H1 (cell line): Measurements from ENCODE around the gene DUS1L. TPM values are rescaled to one million over a fixed set of nuclear protein-coding genes. Genes with fewer than 3 reads are reported as not detected.

Source experiments
- CTCF ChIA-PET: fragments of 300-600 bp; sonication (Branson Sonifier 250); formaldehyde crosslinking; loops from one replicate; lab custom pipeline; 2021; ENCODE audit not compliant: partially characterized antibody; lab: Charles Lee
- POLR2A ChIA-PET: fragments of 300-600 bp; sonication (Branson Sonifier 250); formaldehyde crosslinking; loops from one replicate; lab custom pipeline; 2021; ENCODE audit warnings: inconsistent platforms; ENCODE audit not compliant: partially characterized antibody; lab: Charles Lee
- DNase-seq, 2 experiments: peaks; one replicate each; pipeline versions ENCODE4 v3.0.0 to v3.0.0-alpha.2; 2010 to 2022; ENCODE audit warnings: low spot score in 2 of 2, low read depth in 1 of 2, mixed read lengths in 1 of 2
- FAIRE-seq: peaks from 2 replicates; lab custom pipeline; 2011; peaks lifted over from hg19 to GRCh38; lab: Jason Lieb, UNC
- H2AFZ ChIP-seq: 2 replicates; pipeline ENCODE4 v1.8.1; 2012; ENCODE audit warnings: low read length, inconsistent platforms
- H2AK5ac ChIP-seq: 2 replicates; pipeline ENCODE4 v1.6.1; 2013; ENCODE audit warnings: low read depth, low read length
- H2BK120ac ChIP-seq: replicated peaks from 2 replicates; pipeline ENCODE3; 2013; ENCODE audit warnings: low read depth, low read length, inconsistent platforms
- H2BK12ac ChIP-seq: 2 replicates; pipeline ENCODE4 v1.6.1; 2013; ENCODE audit warnings: low read depth, low read length
- H2BK15ac ChIP-seq: 2 replicates; pipeline ENCODE4 v1.6.1; 2013; ENCODE audit warnings: low read length
- H2BK20ac ChIP-seq: 2 replicates; pipeline ENCODE4 v1.6.1; 2013; ENCODE audit warnings: low read length
- H2BK5ac ChIP-seq: 2 replicates; pipeline ENCODE4 v1.6.1; 2013; ENCODE audit warnings: low read depth, low read length
- H3K14ac ChIP-seq: 2 replicates; pipeline ENCODE4 v1.6.1; 2013; ENCODE audit warnings: inconsistent platforms; ENCODE audit not compliant: insufficient read length
- H3K18ac ChIP-seq: 2 replicates; pipeline ENCODE4 v1.6.1; 2013; ENCODE audit warnings: low read length; ENCODE audit errors: extremely low read depth
- H3K23ac ChIP-seq: 2 replicates; pipeline ENCODE4 v1.6.1; 2013; ENCODE audit warnings: inconsistent platforms; ENCODE audit not compliant: insufficient read length
- H3K23me2 ChIP-seq: 2 replicates; pipeline ENCODE4 v1.6.1; 2013; ENCODE audit warnings: low read depth, low read length
- H3K27ac ChIP-seq: 2 replicates; pipeline ENCODE4 v1.6.1; 2011; ENCODE audit warnings: low read depth, low read length, inconsistent platforms
- H3K27me3 ChIP-seq, 4 experiments: replicated peaks in 1 of 4; 1 replicate in 1 of 4; 2 replicates in 3 of 4; pipeline versions ENCODE4 v1.6.1 to v1.8.1; 2011 to 2013; ENCODE audit warnings: low read length in 3 of 4, mild to moderate bottlenecking in 3 of 4, inconsistent platforms in 2 of 4, mixed read lengths in 2 of 4, moderate library complexity in 1 of 4; ENCODE audit not compliant: control insufficient read depth in 3 of 4, insufficient read depth in 3 of 4; ENCODE audit errors: extremely low read depth in 1 of 4
- H3K36me3 ChIP-seq, 4 experiments: 2 replicates each; pipeline versions ENCODE4 v1.6.1 to v1.8.1; 2011 to 2013; ENCODE audit warnings: mild to moderate bottlenecking in 4 of 4, low read length in 3 of 4, moderate library complexity in 2 of 4, control low read depth in 1 of 4, inconsistent platforms in 1 of 4; ENCODE audit not compliant: insufficient read depth in 4 of 4, control insufficient read depth in 2 of 4
- H3K4ac ChIP-seq: replicated peaks from 2 replicates; pipeline ENCODE3; 2013; ENCODE audit warnings: low read length, low read depth, mixed read lengths, inconsistent platforms; ENCODE audit not compliant: insufficient read length
- H3K4me1 ChIP-seq, 4 experiments: replicated peaks in 1 of 4; 1 replicate in 1 of 4; 2 replicates in 3 of 4; pipeline versions ENCODE4 v1.6.1 to v1.8.1; 2011 to 2013; ENCODE audit warnings: low read length in 3 of 4, inconsistent platforms in 2 of 4, mixed read lengths in 1 of 4; ENCODE audit not compliant: insufficient read depth in 4 of 4, control insufficient read depth in 3 of 4
- H3K4me2 ChIP-seq, 2 experiments: 2 replicates each; pipeline versions ENCODE4 v1.6.1 to v1.8.1; 2011 to 2013; ENCODE audit warnings: low read depth in 2 of 2, low read length in 2 of 2, control low read depth in 1 of 2, inconsistent platforms in 1 of 2, mild to moderate bottlenecking in 1 of 2; ENCODE audit not compliant: insufficient read depth in 1 of 2
- H3K4me3 ChIP-seq, 4 experiments: fragments of 200-600, 300-600 bp in 1 of 4; sonication (generic), shearing (Covaris generic), sonication (Bioruptor Twin) in 1 of 4; 2 replicates each; pipeline versions ENCODE4 v1.5.1 to v1.8.1; 2011 to 2016; ENCODE audit warnings: low read length in 4 of 4, low read depth in 3 of 4, control low read depth in 2 of 4, inconsistent platforms in 2 of 4, mild to moderate bottlenecking in 2 of 4, mixed read lengths in 1 of 4, moderate library complexity in 1 of 4; ENCODE audit not compliant: insufficient read depth in 2 of 4; ENCODE audit errors: extremely low read depth in 1 of 4
- H3K56ac ChIP-seq: replicated peaks from 2 replicates; pipeline ENCODE3; 2013; ENCODE audit warnings: low read depth, mild to moderate bottlenecking, mixed read lengths, low read length, inconsistent platforms; ENCODE audit not compliant: insufficient read length
- H3K79me1 ChIP-seq: 2 replicates; pipeline ENCODE4 v1.6.1; 2013; ENCODE audit warnings: low read depth, low read length, control low read depth
- H3K79me2 ChIP-seq, 2 experiments: 2 replicates each; pipeline versions ENCODE4 v1.6.1 to v1.8.1; 2012 to 2013; ENCODE audit warnings: low read length in 2 of 2, mild to moderate bottlenecking in 2 of 2, inconsistent platforms in 1 of 2; ENCODE audit not compliant: insufficient read depth in 2 of 2, control insufficient read depth in 1 of 2
- H3K9ac ChIP-seq, 4 experiments: replicated peaks in 1 of 4; 1 replicate in 1 of 4; 2 replicates in 3 of 4; pipeline versions ENCODE4 v1.6.1 to v1.8.1; 2011 to 2013; ENCODE audit warnings: low read depth in 3 of 4, low read length in 3 of 4, control low read depth in 2 of 4, mild to moderate bottlenecking in 2 of 4, moderate library complexity in 2 of 4, inconsistent platforms in 1 of 4; ENCODE audit errors: extremely low read depth in 1 of 4
- H3K9me3 ChIP-seq, 2 experiments: 2 replicates each; pipeline versions ENCODE4 v1.6.1 to v1.8.1; 2012 to 2013; ENCODE audit warnings: mild to moderate bottlenecking in 2 of 2, moderate library complexity in 2 of 2, control low read depth in 1 of 2, inconsistent platforms in 1 of 2, low read depth in 1 of 2, low read length in 1 of 2, mixed read lengths in 1 of 2; ENCODE audit not compliant: insufficient read depth in 2 of 2
- H4K20me1 ChIP-seq, 2 experiments: replicated peaks in 1 of 2; 2 replicates each; pipeline versions ENCODE3 to v1.8.1; 2011 to 2013; ENCODE audit warnings: inconsistent platforms in 2 of 2, low read length in 2 of 2, mild to moderate bottlenecking in 1 of 2; ENCODE audit not compliant: insufficient read depth in 2 of 2, control insufficient read depth in 1 of 2
- H4K5ac ChIP-seq: 2 replicates; pipeline ENCODE4 v1.6.1; 2013; ENCODE audit warnings: low read length, low read depth, mixed read lengths, inconsistent platforms; ENCODE audit not compliant: insufficient read length
- H4K8ac ChIP-seq: 2 replicates; pipeline ENCODE4 v1.8.0; 2013; ENCODE audit warnings: mild to moderate bottlenecking, moderate library complexity, low read length, inconsistent platforms; ENCODE audit not compliant: insufficient read depth; ENCODE audit errors: extremely low read depth
- H4K91ac ChIP-seq: replicated peaks from 2 replicates; pipeline ENCODE3; 2013; ENCODE audit warnings: low read length, mixed read lengths, inconsistent platforms; ENCODE audit not compliant: insufficient read length
- BRCA1 ChIP-seq: IDR thresholded peaks from 2 replicates; pipeline ENCODE4 v1.6.1; 2012; ENCODE audit warnings: low read depth, low read length, improper control_type of control experiment
- CTBP2 ChIP-seq: IDR thresholded peaks from 2 replicates; pipeline ENCODE4 v1.7.0; 2011; ENCODE audit warnings: borderline replicate concordance, mild to moderate bottlenecking, moderate library complexity, mixed read lengths, low read length; ENCODE audit not compliant: insufficient read depth, insufficient read length
- E2F6 ChIP-seq: IDR thresholded peaks from 2 replicates; pipeline ENCODE4 v1.6.1; 2012; ENCODE audit warnings: inconsistent platforms
- EGR1 ChIP-seq: IDR thresholded peaks from 2 replicates; pipeline ENCODE4 v1.6.1; 2011; ENCODE audit warnings: low read depth, low read length, borderline replicate concordance
- EZH2 ChIP-seq: fragments of 200-600 bp; sonication (generic); IDR thresholded peaks from 2 replicates; pipeline ENCODE4 v1.7.1; 2012; ENCODE audit warnings: low read depth, mild to moderate bottlenecking, moderate library complexity, low read length, inconsistent platforms; ENCODE audit not compliant: severe bottlenecking
- GTF2F1 ChIP-seq: IDR thresholded peaks from 2 replicates; pipeline ENCODE4 v1.6.1; 2012; ENCODE audit warnings: low read depth, low read length, improper control_type of control experiment, borderline replicate concordance
- HDAC6 ChIP-seq: IDR thresholded peaks from one replicate; pipeline ENCODE4 v1.7.1; 2012; ENCODE audit warnings: low read depth, mild to moderate bottlenecking, inconsistent platforms, low read length, moderate library complexity
- PHF8 ChIP-seq: fragments of 200-600 bp; sonication (generic); conservative IDR thresholded peaks from 2 replicates; pipeline ENCODE4 v1.7.1; 2012; ENCODE audit warnings: low read depth, mild to moderate bottlenecking, inconsistent platforms, low read length, moderate library complexity
- POLR2AphosphoS5 ChIP-seq: IDR thresholded peaks from 2 replicates; pipeline ENCODE4 v1.6.1; 2011; ENCODE audit warnings: low read depth, low read length
- SIRT6 ChIP-seq: IDR thresholded peaks from one replicate; pipeline ENCODE4 v1.7.1; 2012; ENCODE audit warnings: low read length, inconsistent platforms
- SP1 ChIP-seq: IDR thresholded peaks from 2 replicates; pipeline ENCODE4 v1.6.1; 2011; ENCODE audit warnings: low read depth, low read length
- SRF ChIP-seq: IDR thresholded peaks from 2 replicates; pipeline ENCODE4 v1.6.1; 2011; ENCODE audit warnings: mild to moderate bottlenecking, low read depth, low read length, moderate library complexity
- SUZ12 ChIP-seq: fragments of 200-600 bp; sonication (generic); IDR thresholded peaks from 2 replicates; pipeline ENCODE4 v1.6.1; 2012; ENCODE audit warnings: mild to moderate bottlenecking, inconsistent platforms, low read length, moderate library complexity, mixed read lengths
- WGBS, 2 experiments: shearing (Covaris generic) in 1 of 2; methylation state at CpG; one replicate each; pipeline versions ENCODE4 v1.1.6 to v1.1.7; 2013 to 2015; ENCODE audit warnings: low lambda C conversion rate in 2 of 2, mixed read lengths in 2 of 2, inconsistent platforms in 1 of 2, low coverage in 1 of 2, missing lambda C conversion rate in 1 of 2; ENCODE audit not compliant: insufficient replicate concordance in 2 of 2, insufficient coverage in 1 of 2, insufficient read length in 1 of 2; ENCODE audit errors: extremely low coverage in 1 of 2, missing lambda C conversion rate in 1 of 2; 5-methylcytosine and 5-hydroxymethylcytosine counted together
- polyA plus RNA-seq, 7 experiments: library from polyadenylated mRNA; depleted of rRNA in 3 of 7; stranded (reverse) in 5 of 7; unstranded in 2 of 7; fragments of >200 nt in 5 of 7; fragments of 200-250 nt in 2 of 7; gene quantifications; 1 replicate in 5 of 7; 2 replicates in 1 of 7; 4 replicates in 1 of 7; pipeline versions ENCODE4 v1.2.1 to v1.2.3, GENCODE V29; 2011 to 2013; ENCODE audit warnings: missing spikeins in 2 of 7, mixed read lengths in 2 of 7
- total RNA-seq: library from RNA; stranded (reverse); fragmentation: NEBNext Ultra II Directional; extraction: Animal tissue kit (Norgen Biotek cat#: 25700); gene quantifications from 2 replicates; pipeline ENCODE4 v1.2.1, GENCODE V29; 2021

Gene DUS1L
- total and polyA plus RNA-seq, 2 of the 8 experiments (the other 6 are each of a cell fraction or from before 2014, with no cell fraction given), result 34.5 to 69.1 TPM

GRCh38 chr17:82036634-82037091, 28.9 kb downstream of the DUS1L start:
- Histone ChIP-seq H2BK20ac (no peak overlapping the region), H3K4ac (no peak overlapping the region), H3K36me3 (no peaks in the 10 kb centered on the region; a peak in 1 of 8 replicates), H4K91ac (no peak overlapping the region), H2BK15ac (no peak overlapping the region), H4K5ac (no peak overlapping the region), H3K9me3 (no peaks in the 10 kb centered on the region), H2AFZ (no peak overlapping the region), H3K79me2 (peaks cover 0 to 2% of the 10 kb centered on the region in 2 experiments; a peak in 1 of 4 replicates), H3K4me1 (peaks cover 3 to 11% (median 6%) of the 10 kb centered on the region in 4 experiments; a peak in 6 of 7 replicates), H3K4me2 (peak overlapping the region; percentile 73 to 90), H4K8ac (no peak overlapping the region), H3K27ac (no peak overlapping the region), H2BK5ac (no peak overlapping the region), H3K56ac (no peak overlapping the region), H3K9ac (peak overlapping the region in 2 of 4 experiments; percentile 38 to 41; a peak in 3 of 7 replicates), H3K23ac (no peak overlapping the region), H3K14ac (no peak overlapping the region), H2BK120ac (no peak overlapping the region), H3K79me1 (peaks cover 3% of the 10 kb centered on the region; the same call in 1 of the 2 replicates), H2BK12ac (no peak overlapping the region), H4K20me1 (peaks cover 2 to 8% of the 10 kb centered on the region in 2 experiments), H3K27me3 (no peaks in the 10 kb centered on the region; a peak in 1 of 7 replicates), H3K18ac (peak overlapping the region; percentile 19; the same call in 1 of the 2 replicates), H3K4me3 (peak overlapping the region; percentile 49 to 77 (median 66)), H2AK5ac (no peak overlapping the region), H3K23me2 (peaks cover 13% of the 10 kb centered on the region; the same call in 1 of the 2 replicates)
- WGBS, 2 experiments, result 58% methylated on average over 23 of the region's 23 CpGs; no CpG with 5 or more reads in 1 of the 2 experiments
- FAIRE-seq (no peak), DNase-seq (no peak)
- POLR2A ChIA-PET, result interaction anchor here (0.9 to 1.8 kb wide), 5 partner anchors 16 to 157 kb away, joined by 3 to 9 read pairs (median 4); partner anchors contain the start of gene FASN
- CTCF ChIA-PET, result interaction anchor here (0.6 to 1.8 kb wide), 6 partner anchors 15 to 170 kb away, joined by 3 to 4 read pairs (median 4); partner anchors contain the start of genes CENPX, GPS1 and RFNG
- TF ChIP-seq EGR1, result no peak
- no peak for TF ChIP-seq SP1
- TF ChIP-seq SIRT6, result no peak
- no peak for TF ChIP-seq POLR2AphosphoS5
- TF ChIP-seq BRCA1, result no peak
- no peak for TF ChIP-seq SRF
- TF ChIP-seq EZH2, result no peak
- no peak for TF ChIP-seq PHF8
- TF ChIP-seq E2F6, result no peak
- no peak for TF ChIP-seq HDAC6
- TF ChIP-seq SUZ12, result no peak
- no peak for TF ChIP-seq GTF2F1
- TF ChIP-seq CTBP2, result no peak
